Measurements from ENCODE around the gene FGF4.

FGF4 gene

GRCh38 chr11:69775163-69775755 is at the start of gene FGF4:
Gene FGF4 (minus strand): TSS chr11:69775341. CDS start chr11:69775084, 257 bp downstream.
- DNase-seq (ENCODE audit: low read depth) = no peak

- DNase-seq (ENCODE audit: low read depth) = no peak
Measured at GRCh38 chr11:69823641-69824265, 48.6 kb upstream of the FGF4 start.

GRCh38 chr11:69822676-69823494 is 47.7 kb upstream of the FGF4 start:
- DNase-seq (ENCODE audit: low read depth) = no peak

GRCh38 chr11:69821511-69822040 is 46.4 kb upstream of the FGF4 start:
- DNase-seq (ENCODE audit: low read depth) = no peak

GRCh38 chr11:69820441-69820840 is 45.3 kb upstream of the FGF4 start:
- no peak for DNase-seq (ENCODE audit: low read depth)

- no peak for DNase-seq (ENCODE audit: low read depth)
Measured at GRCh38 chr11:69819541-69820070, 44.5 kb upstream of the FGF4 start.

- no peak for DNase-seq (ENCODE audit: low read depth)
Measured at GRCh38 chr11:69818603-69819441, 43.7 kb upstream of the FGF4 start, which contains the start of gene FGF3. Gene FGF3 (minus strand): TSS chr11:69819416. CDS start chr11:69818933, 483 bp downstream.

GRCh38 chr11:69818231-69818602 is 43.1 kb upstream of the FGF4 start:
- DNase-seq (ENCODE audit: low read depth) = no peak

- DNase-seq (ENCODE audit: low read depth) = no peak
Measured at GRCh38 chr11:69817265-69818230, 42.4 kb upstream of the FGF4 start.

GRCh38 chr11:69816671-69817070 is 41.5 kb upstream of the FGF4 start:
- no peak for DNase-seq (ENCODE audit: low read depth)

GRCh38 chr11:69815973-69816372 is 40.8 kb upstream of the FGF4 start:
- DNase-seq (ENCODE audit: low read depth) = no peak

- DNase-seq (ENCODE audit: low read depth) = no peak
Measured at GRCh38 chr11:69814902-69815301, 39.8 kb upstream of the FGF4 start.

- no peak for DNase-seq (ENCODE audit: low read depth)
Measured at GRCh38 chr11:69814411-69814810, 39.3 kb upstream of the FGF4 start.

- DNase-seq (ENCODE audit: low read depth) = no peak
Measured at GRCh38 chr11:69813839-69814238, 38.7 kb upstream of the FGF4 start.

- DNase-seq (ENCODE audit: low read depth) = no peak
Measured at GRCh38 chr11:69812946-69813345, 37.8 kb upstream of the FGF4 start.

- no peak for DNase-seq (ENCODE audit: low read depth)
Measured at GRCh38 chr11:69812256-69812655, 37.1 kb upstream of the FGF4 start.

- DNase-seq (ENCODE audit: low read depth) = no peak
Measured at GRCh38 chr11:69811431-69811830, 36.3 kb upstream of the FGF4 start.

- no peak for DNase-seq (ENCODE audit: low read depth)
Measured at GRCh38 chr11:69810289-69811118, 35.4 kb upstream of the FGF4 start.

- no peak for DNase-seq (ENCODE audit: low read depth)
Measured at GRCh38 chr11:69808667-69809086, 33.5 kb upstream of the FGF4 start.

All from T-helper 22 cell (primary cell).